ENCODE measurements around the gene PLB1.

Gene PLB1, protein sequence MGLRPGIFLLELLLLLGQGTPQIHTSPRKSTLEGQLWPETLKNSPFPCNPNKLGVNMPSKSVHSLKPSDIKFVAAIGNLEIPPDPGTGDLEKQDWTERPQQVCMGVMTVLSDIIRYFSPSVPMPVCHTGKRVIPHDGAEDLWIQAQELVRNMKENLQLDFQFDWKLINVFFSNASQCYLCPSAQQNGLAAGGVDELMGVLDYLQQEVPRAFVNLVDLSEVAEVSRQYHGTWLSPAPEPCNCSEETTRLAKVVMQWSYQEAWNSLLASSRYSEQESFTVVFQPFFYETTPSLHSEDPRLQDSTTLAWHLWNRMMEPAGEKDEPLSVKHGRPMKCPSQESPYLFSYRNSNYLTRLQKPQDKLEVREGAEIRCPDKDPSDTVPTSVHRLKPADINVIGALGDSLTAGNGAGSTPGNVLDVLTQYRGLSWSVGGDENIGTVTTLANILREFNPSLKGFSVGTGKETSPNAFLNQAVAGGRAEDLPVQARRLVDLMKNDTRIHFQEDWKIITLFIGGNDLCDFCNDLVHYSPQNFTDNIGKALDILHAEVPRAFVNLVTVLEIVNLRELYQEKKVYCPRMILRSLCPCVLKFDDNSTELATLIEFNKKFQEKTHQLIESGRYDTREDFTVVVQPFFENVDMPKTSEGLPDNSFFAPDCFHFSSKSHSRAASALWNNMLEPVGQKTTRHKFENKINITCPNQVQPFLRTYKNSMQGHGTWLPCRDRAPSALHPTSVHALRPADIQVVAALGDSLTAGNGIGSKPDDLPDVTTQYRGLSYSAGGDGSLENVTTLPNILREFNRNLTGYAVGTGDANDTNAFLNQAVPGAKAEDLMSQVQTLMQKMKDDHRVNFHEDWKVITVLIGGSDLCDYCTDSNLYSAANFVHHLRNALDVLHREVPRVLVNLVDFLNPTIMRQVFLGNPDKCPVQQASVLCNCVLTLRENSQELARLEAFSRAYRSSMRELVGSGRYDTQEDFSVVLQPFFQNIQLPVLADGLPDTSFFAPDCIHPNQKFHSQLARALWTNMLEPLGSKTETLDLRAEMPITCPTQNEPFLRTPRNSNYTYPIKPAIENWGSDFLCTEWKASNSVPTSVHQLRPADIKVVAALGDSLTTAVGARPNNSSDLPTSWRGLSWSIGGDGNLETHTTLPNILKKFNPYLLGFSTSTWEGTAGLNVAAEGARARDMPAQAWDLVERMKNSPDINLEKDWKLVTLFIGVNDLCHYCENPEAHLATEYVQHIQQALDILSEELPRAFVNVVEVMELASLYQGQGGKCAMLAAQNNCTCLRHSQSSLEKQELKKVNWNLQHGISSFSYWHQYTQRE (N-terminal part only)

DNA sequence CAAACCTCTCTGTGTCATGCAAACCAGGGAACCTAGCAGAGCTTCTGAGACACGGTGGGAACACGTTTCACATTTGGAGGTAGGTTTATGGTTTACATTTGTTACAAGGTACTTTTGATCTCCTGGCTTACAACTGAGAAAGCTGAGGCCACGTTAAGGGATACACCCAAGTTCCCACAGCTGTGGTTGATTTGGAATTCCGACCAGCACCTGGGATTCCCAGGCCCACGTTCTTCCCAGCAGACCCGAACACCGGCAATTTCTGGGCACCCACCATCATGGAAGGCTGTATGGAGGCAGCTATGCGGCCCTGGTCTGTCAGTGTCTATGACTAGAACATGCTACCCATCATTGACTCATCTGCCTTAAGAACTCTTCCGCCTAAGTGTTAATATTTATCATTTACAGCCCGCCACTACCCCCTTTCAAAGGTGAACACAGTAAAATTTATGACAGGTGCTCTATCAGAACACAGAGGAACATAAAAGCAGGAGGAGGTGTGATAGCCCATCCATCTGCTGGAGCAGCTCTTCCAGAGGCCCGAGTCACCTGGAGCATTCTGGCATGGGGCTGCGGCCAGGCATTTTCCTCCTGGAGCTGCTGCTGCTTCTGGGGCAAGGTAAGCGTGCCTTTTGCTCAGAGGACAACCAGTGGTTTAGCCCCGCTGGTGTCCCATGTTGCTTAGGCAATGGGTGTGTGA, at the start of gene PLB1:
TSS of gene PLB1 (plus strand) at position 510 of the 700 bp plus-strand sequence. CDS start at position 565, 55 bp downstream.
- no peak for DNase-seq (ENCODE audit: low read depth, low spot score)

DNA sequence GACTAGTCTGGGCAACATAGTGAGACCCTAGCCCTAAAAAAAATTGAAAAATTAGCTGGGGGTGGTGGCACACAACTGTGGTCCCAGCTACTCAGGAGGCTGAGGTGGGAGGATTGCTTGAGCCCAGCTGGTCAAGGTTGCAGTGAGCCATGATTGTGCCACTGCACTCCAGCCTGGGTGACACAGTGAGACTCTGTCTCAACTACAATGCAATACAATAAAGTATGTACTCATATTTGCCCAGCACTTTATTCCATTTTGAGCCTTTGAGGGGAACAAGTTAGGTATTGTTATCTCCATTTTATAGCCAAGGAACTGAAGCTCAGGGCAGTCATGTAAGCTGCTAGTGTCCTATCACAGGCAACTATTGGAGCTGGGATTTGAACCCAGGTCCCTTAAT, 49.3 kb upstream of the PLB1 start:
- DNase-seq (ENCODE audit: low read depth, low spot score), result no peak

DNA sequence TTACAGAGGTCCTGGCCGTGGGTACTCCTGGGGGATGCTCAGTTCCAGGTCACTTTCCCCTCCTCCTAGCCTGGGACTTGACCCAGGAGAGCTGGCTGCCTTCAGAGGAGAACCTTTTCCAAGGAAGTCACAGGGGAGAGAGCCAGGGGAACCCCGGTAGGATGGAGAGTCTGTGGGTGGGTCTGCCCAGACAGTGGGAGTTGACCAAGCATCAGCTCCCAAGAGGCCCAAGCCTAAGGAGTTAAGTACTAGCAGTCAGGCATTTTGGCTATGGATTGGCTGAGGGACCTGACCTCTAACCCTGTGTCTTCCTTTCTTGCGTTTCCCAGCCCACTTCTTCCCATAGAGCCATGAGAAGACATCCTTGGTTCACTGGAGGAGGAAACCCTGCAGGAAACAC, 48.8 kb upstream of the PLB1 start:
- no peak for DNase-seq (ENCODE audit: low read depth, low spot score)

DNA sequence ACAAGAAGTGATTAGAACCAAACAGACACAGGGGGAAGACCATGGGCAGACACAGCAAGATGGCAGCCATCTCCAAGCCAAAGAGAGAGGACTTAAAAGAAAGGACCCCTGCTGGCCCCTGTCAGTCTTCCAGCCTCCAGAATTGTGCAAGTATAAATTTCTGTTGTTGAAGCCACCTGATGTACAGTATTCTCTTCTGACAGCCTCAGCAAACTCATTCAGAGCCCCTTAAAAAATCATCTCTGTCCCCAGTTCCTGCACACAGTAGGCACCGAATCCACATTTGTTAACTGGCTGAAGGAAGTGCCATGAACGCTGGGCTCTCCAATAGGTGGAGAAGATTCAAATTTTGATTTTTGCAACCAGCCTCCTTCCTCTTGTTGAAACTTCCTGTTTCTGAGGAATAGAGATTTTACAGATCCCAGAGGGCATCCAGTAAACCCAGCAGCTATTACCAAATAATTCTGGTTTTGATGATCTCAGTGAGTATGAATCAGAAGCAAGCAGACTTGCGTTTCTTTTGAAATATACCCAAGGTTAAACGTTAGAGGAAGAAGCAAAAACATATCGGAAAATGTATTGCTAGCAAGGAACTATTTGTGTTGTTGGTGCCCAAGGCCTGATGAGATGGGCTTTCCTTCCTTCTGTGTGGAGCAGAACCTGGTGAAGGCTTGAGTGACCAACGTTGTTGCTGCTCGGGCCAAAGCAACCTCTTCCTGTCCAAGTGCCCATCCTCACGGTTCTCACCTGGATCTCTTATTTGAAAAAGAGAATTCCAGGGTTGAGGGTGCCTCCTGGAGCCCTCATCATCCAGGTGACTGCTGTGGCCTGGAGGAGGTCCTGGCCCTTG, 47.7 kb upstream of the PLB1 start:
- no peak for DNase-seq (ENCODE audit: low read depth, low spot score)

DNA sequence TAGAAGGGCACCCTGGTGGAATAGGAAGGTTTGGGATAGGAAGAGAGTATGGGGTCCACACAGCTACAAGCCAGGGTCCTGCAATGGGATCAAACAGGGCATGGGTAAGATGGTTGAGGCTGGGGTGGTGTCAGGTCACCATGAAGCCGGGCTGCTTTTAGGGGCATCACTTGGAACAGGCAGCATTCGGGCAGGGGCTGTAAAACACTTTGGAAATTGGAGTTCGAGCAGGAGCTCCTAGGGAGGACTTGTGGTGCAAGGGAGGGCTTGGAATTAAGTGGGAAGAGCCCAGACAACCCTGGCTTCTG, 47.1 kb upstream of the PLB1 start:
- no peak for DNase-seq (ENCODE audit: low read depth, low spot score)

DNA sequence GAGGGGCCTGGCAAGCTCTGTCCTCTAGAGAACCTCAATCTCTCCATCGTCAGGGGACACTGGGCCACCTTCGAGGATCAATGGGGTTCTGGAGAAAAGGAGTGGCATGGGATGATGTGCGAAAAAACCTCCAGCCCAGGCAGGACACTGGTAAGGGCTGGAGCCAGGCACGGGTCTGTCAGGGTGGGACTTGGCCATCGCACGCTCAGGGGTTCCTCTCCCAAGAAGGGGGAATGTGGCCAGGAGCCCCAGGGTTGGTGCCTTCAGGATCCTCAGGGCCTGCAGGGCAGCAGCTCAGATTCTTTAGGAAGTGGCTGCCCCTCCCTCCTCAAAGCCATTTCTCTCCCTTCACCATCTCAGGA, 46.8 kb upstream of the PLB1 start:
- no peak for DNase-seq (ENCODE audit: low read depth, low spot score)

DNA sequence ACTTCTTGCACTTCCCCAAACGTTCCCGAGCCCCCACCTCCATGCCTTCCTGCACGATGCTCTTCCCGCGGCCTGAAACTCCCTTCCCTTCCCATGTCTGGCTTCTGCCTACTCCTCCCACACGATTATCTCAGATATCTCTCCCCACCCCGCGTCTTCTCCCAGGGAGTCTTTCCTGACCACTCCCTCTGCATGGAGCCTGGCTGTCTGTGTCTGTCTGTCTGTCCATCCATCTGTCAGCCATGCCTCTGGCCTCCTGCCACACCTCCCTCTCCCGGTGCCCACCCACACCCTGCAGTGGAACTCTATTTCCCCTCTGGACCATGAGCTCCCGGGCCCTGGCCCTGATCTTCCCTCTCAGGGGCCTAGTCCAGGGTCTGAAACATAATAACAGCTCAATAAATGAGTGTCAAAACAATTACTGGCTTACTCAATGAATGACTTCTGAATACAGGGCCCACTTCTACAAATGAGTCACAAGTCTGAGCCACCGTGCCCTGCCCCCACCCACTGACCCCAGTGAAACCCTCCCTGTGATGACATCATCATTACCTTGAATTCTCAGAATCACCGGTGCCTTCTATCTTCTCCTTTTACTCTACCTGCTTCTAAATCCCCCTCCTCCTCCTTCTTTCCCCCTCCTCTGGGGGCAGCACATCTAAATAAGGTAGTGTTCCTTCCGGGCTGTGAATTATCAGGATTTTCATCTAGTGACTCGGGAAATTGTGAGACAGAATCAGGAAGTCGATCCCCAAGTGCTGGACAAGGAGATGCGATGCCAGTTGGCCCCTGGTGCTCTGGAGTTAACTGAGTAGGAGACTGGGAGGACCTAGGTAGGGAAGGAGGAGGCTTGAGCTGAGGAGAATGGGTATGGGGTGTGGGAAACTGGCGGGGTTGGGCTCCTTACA, 46.1 kb upstream of the PLB1 start:
- DNase-seq (ENCODE audit: low read depth, low spot score), result peak; percentile 52

DNA sequence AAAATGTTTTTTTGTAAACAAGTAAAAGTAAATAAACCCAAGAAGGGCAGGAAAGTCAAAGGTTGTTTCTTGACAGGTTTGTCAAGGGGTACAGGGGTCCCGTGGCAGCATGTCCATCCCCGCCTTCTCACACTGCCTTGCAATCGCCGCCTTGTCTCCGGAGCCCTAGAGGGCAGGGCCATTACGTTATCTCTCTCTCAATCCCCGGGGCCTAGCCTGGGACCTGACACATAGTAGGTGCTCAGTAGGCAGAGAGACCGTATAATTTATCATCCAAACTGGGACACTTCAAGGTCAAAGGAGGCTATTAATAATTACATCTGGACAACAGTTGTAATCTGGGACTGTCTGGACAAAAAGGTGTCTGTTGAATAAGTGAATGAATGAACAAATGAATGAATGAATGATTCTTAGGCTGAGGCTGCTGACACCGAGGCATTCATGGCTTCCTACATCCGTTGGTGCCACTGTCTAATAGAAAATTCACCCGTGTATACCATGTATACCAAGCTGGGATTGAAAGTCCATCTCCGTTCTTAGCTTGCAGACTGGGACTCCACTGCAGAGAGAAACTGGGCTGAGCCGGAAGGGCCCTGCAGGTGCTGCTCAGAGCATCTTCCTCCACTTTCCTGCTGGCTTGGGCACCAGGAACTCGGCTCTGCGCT, 44.8 kb upstream of the PLB1 start:
- no peak for DNase-seq (ENCODE audit: low read depth, low spot score)

DNA sequence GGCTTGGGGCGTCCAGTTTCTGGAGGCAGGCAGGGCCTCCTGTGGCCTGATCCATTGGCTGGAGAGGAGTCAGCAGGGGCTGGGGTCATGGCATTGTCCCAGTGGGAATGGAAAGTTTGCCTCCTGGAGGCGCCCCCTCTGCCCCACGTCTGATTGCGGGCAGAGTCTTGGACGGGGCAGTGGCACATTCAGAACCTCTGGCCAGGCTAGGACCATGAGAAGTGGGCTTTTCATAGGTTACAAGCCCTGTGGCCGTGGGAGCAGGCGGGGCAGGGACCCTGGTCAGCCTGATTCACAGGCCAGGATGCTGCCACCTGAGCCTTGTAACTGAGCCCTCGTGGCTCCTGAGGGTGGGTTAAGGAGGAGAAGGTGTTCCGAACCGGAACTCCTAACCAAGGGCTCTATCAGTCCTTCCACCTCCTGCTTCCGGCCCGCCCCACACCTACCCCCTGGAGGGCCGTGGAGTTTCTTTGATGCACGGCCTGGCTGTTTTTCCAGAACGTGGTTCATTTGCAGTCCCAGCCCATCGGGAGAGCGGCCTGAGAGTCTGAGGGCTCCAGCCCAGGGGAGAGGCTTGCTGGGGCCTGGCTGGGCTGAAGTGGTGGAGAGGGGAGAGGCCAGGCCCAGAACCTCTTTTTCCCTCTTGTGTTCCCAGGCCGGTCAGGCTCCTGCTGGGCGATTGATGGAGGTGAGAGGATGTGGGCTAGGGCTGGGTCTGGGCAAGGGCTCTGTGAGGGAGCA, 43.9 kb upstream of the PLB1 start:
- DNase-seq (ENCODE audit: low read depth, low spot score), result no peak

DNA sequence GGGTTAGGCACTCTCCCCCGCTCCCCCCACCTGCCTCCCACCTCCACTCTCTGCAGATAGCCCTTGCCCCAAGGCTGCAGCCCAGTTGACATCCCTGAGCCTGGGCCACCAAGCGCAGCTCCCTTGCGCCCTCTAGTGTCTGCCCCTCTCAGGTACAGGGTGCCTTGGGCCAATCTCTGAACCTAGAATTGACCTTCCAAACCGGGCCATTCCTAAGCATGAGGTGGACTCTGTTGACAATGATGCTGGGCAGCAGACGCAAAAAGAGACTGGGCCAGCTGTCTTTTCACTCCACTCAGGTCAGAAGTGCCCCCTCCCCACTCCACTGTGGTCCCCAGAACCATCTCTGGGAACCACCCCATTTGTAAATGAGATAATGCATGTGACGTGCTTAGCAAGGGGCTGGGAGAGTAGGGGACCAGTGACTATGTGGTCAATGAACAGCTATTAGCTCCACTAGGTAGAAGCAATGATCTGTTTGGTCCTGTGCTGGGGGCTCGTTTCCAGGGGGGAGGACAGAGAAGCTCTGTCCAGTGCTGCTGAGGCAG, 43.3 kb upstream of the PLB1 start:
- peak; percentile 66 for DNase-seq (ENCODE audit: low read depth, low spot score)

DNA sequence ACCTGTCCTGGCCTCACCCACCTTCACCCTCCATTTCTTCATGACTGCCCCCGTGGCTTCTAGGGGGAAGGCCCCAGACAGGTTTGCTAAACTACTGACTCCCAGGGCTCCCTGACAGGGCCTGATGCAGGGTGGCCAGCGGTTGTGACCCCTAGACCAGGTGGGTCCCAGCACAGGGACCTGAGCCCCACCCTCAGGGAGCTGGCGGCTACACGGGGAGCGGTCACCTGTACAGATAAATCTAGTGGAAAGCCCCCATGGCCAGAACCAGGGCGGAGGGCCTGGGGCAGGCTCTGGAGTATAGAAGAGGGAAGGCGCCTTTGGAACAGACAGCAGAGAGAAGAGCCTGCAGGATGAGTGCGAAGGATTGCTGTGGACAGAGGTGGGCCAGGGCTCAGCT, 42.5 kb upstream of the PLB1 start:
- no peak for DNase-seq (ENCODE audit: low read depth, low spot score)

DNA sequence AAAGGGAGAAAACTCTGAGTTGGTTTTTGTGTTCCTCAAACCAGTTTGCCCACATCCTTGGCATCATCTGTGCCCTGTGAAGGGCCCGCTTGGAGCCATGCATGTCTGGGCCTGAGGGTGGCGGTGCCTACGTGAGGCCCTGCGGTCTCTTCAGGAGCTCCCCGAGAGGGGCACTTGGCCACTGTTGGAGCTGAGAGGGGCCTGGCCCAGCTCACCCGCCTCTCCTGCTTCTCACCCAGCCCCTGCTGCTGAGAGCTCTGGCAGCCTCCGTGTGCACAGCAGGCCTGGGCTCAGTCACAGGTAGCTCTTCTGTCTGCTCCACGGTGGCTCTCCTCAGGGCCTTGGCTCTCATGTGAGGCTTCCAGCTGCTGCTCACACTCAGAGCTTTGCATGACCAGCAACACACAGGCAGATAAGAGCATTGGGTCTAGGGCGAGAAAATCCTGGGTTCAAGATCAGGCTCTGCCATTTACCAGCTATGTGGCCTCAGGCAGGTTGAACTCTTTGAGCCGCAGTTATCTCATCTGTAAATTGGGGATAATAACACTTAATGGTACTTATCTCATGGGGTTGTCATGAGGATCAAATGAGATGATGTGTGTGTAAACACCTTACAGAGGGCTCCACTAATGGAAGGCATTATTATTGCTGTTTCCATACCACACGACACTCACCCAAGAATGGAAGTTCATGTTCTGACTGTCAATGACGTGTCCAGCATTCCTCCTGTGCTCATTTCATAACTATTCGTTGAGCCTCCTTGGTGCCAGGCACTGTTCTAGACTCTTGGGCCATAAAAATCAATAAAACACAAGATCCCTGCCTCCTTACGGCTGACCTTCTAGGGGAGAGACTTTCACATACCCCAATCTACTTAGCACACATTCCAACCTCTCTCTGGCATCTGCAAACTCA, 41.6 kb upstream of the PLB1 start:
- no peak for DNase-seq (ENCODE audit: low read depth, low spot score)

DNA sequence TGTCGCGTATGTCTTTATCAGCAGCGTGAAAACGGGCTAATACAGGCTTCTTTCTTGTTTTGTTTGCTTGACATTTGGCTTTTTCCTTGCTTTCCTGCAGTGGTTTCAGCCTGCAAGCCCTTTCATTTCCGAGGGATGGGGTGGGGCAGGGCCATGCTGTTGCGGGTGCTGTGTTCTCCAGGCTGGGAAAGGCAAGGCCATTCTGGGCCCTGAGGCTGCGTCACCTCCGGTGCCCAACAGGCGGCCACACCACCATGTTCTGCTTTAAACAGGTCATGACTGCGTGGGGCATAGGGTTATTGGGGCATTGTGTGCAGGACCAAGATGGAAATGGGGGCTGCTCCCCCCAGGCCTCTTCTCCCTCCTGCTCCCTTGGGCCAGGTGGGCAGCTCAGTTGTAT, 38.6 kb upstream of the PLB1 start:
- DNase-seq (ENCODE audit: low read depth, low spot score), result no peak

DNA sequence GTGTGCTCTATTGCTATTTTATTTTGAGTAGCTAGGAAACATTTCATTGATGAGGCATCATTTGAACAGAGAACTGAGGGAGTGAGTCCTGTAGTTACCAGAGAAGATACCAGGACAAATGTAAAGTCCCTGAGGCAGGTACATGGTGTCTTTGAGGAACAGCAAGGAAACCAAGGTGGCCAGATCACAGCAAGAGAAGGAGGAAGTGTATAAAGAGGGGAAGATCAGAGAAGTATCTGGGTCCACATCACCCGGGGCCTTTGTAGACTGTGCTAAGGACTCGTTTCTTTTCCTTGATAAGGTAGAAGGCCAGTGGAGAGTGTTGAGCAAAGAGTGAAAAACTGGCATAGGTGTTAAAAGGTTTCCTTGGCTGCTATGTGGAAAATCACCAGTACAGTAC, 34.8 kb upstream of the PLB1 start:
- no peak for DNase-seq (ENCODE audit: low read depth, low spot score)

DNA sequence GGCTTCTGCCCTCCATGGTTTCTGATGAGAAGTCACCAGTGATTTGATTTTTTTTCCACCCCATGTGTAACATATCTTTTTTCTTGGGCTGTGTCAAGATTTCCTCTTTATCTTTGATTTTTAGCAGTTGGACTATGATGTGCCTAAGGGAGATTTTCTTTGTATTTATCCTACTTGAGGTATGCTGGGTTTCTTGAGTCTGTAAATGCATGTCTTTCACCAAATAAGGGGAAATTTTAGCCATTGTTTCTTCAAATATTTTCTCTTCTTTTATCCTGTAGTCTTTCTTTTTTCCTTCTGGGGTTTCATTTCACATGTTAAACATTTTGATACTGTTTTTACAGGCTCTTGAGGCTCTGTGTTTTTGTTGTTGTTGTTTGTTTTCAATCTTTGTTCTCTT, 33.7 kb upstream of the PLB1 start:
- DNase-seq (ENCODE audit: low read depth, low spot score), result no peak

DNA sequence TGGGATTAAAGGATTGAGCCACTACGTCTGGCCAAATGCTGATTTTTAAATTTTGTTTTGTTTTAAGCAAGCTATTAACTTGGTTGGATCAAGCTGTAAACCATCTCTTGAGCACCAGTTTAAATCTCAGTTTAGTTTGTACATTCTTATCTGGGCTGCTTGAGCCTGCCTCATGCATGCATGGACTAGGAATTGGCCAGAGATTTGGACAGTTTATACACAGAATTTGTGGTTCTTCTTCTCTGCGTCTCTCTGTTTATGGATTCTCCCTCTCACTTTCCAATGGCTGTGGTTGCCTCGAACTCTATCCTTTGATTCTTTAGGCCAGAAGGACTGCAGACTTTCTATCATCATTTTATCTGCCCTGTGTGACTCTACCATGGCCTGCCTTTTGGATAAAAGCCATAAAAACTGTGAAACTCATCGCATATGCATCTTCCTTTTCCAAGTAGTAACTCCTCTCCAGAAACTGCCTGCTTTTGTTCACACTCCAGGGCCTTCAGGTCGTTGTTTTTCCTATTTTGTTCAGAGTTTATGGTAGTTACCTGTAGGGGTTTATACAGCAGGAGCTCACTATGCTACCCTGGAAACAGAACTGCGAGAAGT, 32.5 kb upstream of the PLB1 start:
- no peak for DNase-seq (ENCODE audit: low read depth, low spot score)

DNA sequence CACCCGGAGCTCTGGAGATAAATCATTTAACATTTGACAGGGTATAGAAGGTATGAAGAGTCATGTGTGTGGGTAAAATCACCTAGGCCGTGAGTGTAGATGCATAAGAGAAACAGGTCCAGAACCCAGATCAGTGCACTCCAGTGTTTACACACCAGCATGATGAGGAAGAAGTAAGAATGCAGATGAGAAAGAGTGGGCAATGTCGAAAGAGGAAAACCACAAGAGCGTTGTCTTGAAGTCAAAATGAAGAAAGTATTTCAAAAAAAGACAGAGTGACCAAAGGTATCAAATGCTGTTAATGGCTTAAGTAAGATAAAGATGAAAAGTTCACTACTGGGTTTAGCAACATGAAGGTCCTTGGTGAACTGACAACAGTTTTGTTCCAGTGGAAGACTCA, 32.0 kb upstream of the PLB1 start:
- no peak for DNase-seq (ENCODE audit: low read depth, low spot score)

Data from activated CD4-positive, CD25-positive, alpha-beta regulatory T cell treated with anti-CD3 and anti-CD28 coated beads, Interleukin-2, amount 50 U/mL, for 16 hours (primary cell).